Activated T-cell treated with anti-CD3 and anti-CD28 coated beads, Interleukin-2, amount 50 U/mL, for 72 hours (primary cell): Measurements from ENCODE around the gene FBLN2. TPM values are rescaled to one million over a fixed set of nuclear protein-coding genes. Genes with fewer than 3 reads are reported as not detected.

Source experiments
- ATAC-seq, 2 donors: fragments of 150-1000 bp; cut with Tn5 transposase; replicated peaks in 1 of 2; 2 replicates each; pipeline ENCODE4 v1.10.0; 2021; ENCODE audit warnings: moderate library complexity in 2 of 2, mild to moderate bottlenecking in 1 of 2
- DNase-seq, 2 donors: peaks; one replicate each; pipeline ENCODE4 v3.0.0; 2021 to 2022; ENCODE audit warnings: mixed read lengths in 1 of 2
- H3K27ac Mint-ChIP-seq: one replicate; pipeline ENCODE4 v1.8.0; 2022; ENCODE audit warnings: mild to moderate bottlenecking, moderate library complexity, mixed read lengths
- H3K27me3 Mint-ChIP-seq: one replicate; pipeline ENCODE4 v1.8.0; 2022; ENCODE audit warnings: low read depth, mixed read lengths
- H3K36me3 Mint-ChIP-seq, 2 donors: one replicate each; pipeline ENCODE4 v1.8.0; 2022; ENCODE audit warnings: mixed read lengths in 2 of 2, mild to moderate bottlenecking in 1 of 2; ENCODE audit not compliant: insufficient read depth in 2 of 2
- H3K4me1 Mint-ChIP-seq: one replicate; pipeline ENCODE4 v1.8.0; 2022; ENCODE audit warnings: low read depth, mixed read lengths
- H3K4me3 Mint-ChIP-seq, 2 donors: one replicate each; pipeline ENCODE4 v1.8.0; 2022; ENCODE audit warnings: mild to moderate bottlenecking in 2 of 2, mixed read lengths in 2 of 2, moderate library complexity in 2 of 2
- H3K9me3 Mint-ChIP-seq, 2 donors: one replicate each; pipeline ENCODE4 v1.8.0; 2022; ENCODE audit warnings: mixed read lengths in 2 of 2
- total RNA-seq, 2 donors: library from RNA; stranded (reverse); gene quantifications; one replicate each; pipeline ENCODE4 v1.2.3, GENCODE V29; 2022

FBLN2 gene
- total RNA-seq, 2 donors from 2014 or later: 0.49 to 1.1 TPM

- DNase-seq (no peak), ATAC-seq (no peak)
- Mint-ChIP-seq H3K36me3 (no peaks in the 10 kb centered on the region), H3K27ac (no peak overlapping the region), H3K9me3 (no peaks in the 10 kb centered on the region), H3K27me3 (peaks cover 17% of the 10 kb centered on the region), H3K4me1 (no peaks in the 10 kb centered on the region), H3K4me3 (no peak overlapping the region)
Measured at GRCh38 chr3:13674538-13675185, 125.7 kb downstream of the FBLN2 start.

DNA sequence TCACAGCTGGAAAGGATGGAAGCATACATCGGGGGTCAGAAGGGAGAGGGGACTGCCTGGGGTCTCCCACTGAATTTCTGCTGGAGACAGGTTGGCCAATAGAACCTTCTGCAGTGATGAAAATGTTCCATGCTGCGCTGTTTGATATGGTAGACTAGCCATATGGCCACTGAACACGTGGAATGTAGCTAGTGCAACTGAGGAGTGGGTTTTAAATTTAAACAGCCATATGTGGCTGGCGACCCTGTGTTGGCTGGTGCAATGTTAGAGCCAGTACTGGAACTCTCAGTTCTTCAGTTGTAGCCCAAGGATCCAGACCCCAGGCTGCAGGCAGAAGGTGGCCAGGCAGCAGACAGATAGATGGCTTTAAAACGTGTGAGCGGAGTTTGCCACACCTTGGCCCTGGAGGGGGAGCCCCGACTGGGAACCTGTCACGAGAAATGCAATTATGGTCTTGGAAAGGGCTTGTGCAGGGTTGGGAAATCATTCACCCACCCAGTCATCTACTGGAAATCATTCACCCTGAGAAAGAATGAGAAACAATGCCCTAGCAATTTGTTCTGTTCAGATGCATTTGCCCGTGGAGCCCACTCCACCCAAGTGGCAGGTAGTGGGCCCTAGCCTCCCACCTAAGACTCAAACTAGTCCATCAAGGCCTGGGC lies 127.6 kb downstream of the FBLN2 start:
- ATAC-seq (no peak), DNase-seq (no peak)
- Mint-ChIP-seq H3K36me3 (no peaks in the 10 kb centered on the region), H3K27me3 (peaks cover 17% of the 10 kb centered on the region), H3K9me3 (no peaks in the 10 kb centered on the region), H3K27ac (no peak overlapping the region), H3K4me3 (no peak overlapping the region), H3K4me1 (no peaks in the 10 kb centered on the region)

DNA sequence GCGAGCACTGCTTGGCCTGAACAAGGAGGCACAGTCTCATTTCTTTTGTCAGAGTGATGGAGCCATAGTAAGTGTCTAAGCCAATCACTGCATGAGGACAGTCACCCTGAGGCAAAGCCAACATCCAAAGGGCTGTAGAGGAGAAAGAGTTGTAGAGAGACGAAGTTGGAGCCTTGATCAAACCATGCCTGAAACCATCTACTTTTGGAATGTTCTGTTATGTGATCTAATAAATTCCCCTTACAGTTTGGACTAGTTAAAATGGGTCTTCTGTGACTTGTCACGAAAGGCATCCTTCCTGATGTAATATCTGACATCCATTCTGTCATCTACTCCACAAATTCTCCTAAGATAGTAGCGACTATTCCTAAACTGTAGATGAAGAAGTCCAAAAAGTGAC lies 128.3 kb downstream of the FBLN2 start:
- DNase-seq: no peak
- Mint-ChIP-seq H3K4me3 (no peak overlapping the region), H3K27ac (no peak overlapping the region), H3K36me3 (no peaks in the 10 kb centered on the region), H3K4me1 (no peaks in the 10 kb centered on the region), H3K9me3 (no peaks in the 10 kb centered on the region), H3K27me3 (peaks cover 17% of the 10 kb centered on the region)
- no peak for ATAC-seq

DNA sequence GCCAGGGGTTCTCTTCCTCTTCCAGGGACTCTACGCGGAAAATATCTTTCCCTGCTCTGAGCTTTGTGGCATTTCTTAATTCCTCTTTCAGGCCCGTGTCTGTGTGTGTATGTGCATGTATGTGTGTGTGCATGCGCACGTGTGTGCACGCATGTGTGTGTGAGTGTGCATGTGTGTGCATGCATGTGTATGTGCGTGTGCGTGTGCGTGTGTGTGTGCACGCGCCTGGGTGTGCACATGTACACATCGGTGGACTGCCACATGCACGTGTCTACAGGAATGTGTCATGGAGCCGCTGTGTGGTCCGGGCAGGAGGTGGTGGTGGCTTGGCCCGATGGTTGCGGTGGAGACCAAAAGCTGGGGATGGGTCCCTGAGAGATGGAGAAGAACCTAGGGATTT lies 133.0 kb downstream of the FBLN2 start:
- Mint-ChIP-seq H3K4me3 (no peak overlapping the region), H3K27ac (no peak overlapping the region), H3K9me3 (peaks cover 0 to 4% of the 10 kb centered on the region in 2 donors), H3K27me3 (peaks cover 7% of the 10 kb centered on the region), H3K36me3 (no peaks in the 10 kb centered on the region), H3K4me1 (no peaks in the 10 kb centered on the region)
- no peak for ATAC-seq
- no peak for DNase-seq

GRCh38 chr3:13682331-13683013 lies 133.5 kb downstream of the FBLN2 start:
- H3K4me1 Mint-ChIP-seq: no peaks in the 10 kb centered on the region
- peaks cover 3% of the 10 kb centered on the region for H3K27me3 Mint-ChIP-seq
- DNase-seq (no peak), ATAC-seq (no peak)
- no peak overlapping the region for H3K27ac Mint-ChIP-seq
- H3K36me3 Mint-ChIP-seq: no peaks in the 10 kb centered on the region
- no peak overlapping the region for H3K4me3 Mint-ChIP-seq
- peaks cover 0 to 4% of the 10 kb centered on the region in 2 donors for H3K9me3 Mint-ChIP-seq

DNA sequence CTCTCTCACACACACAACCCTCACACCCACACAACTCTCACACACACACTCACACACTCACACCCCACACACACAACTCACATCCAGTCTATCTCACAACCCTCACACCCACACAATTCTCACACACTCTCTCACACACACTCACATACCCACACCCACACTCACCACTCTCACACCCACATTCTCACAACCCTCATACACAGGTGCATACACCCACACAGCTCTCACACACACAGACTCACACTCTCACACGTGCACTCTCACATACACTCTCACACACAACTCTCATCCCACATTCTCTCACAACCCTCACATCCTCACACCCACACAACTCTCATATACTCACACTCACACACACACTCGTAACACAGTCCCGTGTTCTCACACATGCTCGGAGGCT lies 134.4 kb downstream of the FBLN2 start:
- DNase-seq: no peak
- Mint-ChIP-seq H3K9me3 (peaks cover 0 to 4% of the 10 kb centered on the region in 2 donors), H3K27ac (no peak overlapping the region), H3K4me3 (no peak overlapping the region), H3K27me3 (no peaks in the 10 kb centered on the region), H3K4me1 (no peaks in the 10 kb centered on the region), H3K36me3 (no peaks in the 10 kb centered on the region)
- no peak for ATAC-seq

- Mint-ChIP-seq H3K4me1 (no peaks in the 10 kb centered on the region), H3K27me3 (no peaks in the 10 kb centered on the region), H3K36me3 (no peaks in the 10 kb centered on the region), H3K9me3 (peaks cover 0 to 4% of the 10 kb centered on the region in 2 donors), H3K27ac (no peak overlapping the region), H3K4me3 (no peak overlapping the region)
- DNase-seq: no peak
- ATAC-seq: no peak
Measured at GRCh38 chr3:13683772-13684171, 134.8 kb downstream of the FBLN2 start.

DNA sequence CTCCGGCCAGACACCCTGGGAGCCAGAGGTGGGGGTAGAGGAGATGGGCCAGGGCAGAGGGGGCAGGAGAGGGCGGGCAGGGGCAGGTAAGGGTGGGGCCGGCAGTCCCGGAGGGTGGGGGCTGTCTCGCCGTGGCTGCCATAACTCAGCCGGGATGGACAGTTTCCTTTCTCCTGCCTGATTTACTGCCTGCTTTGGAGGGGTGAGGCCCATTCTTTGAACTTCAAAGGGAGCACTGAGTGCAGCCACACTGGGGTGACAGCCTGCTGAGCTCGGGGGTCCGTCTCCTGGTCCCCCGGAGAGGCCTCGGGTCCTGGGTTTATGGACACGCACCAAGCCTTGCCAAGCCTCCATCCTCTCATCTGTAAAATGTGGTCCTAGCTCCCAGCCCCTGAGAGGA lies 135.4 kb downstream of the FBLN2 start:
- no peak overlapping the region for H3K27ac Mint-ChIP-seq
- H3K36me3 Mint-ChIP-seq: no peaks in the 10 kb centered on the region
- DNase-seq (no peak), ATAC-seq (no peak)
- H3K4me1 Mint-ChIP-seq: no peaks in the 10 kb centered on the region
- no peaks in the 10 kb centered on the region for H3K27me3 Mint-ChIP-seq
- H3K9me3 Mint-ChIP-seq: peaks cover 0 to 4% of the 10 kb centered on the region in 2 donors
- H3K4me3 Mint-ChIP-seq: no peak overlapping the region

- H3K27ac Mint-ChIP-seq: no peak overlapping the region
- no peak overlapping the region for H3K4me3 Mint-ChIP-seq
- peaks cover 0 to 4% of the 10 kb centered on the region in 2 donors for H3K9me3 Mint-ChIP-seq
- no peaks in the 10 kb centered on the region for H3K27me3 Mint-ChIP-seq
- H3K4me1 Mint-ChIP-seq: no peaks in the 10 kb centered on the region
- DNase-seq (no peak), ATAC-seq (no peak)
- H3K36me3 Mint-ChIP-seq: no peaks in the 10 kb centered on the region
Measured at GRCh38 chr3:13684854-13685253, 135.9 kb downstream of the FBLN2 start.

DNA sequence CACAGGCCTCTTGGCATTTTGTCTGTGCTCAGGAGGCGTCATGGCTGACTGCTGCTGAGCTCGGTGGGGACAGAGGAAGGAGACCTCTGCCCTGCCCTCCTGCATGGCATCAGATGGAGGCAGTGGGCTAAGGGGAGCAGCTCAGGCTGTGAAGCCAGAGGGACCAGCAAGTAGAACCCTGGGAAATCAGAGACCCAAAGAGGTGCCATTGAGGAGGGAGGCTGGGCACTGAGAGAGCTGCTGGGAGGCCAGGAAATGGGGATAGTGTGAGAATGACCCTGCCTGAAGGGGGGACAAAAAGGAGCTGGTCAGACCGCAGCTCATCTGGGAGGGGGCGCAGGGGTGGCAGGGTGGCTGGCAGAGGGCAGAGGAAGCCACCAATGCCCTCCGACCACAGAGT lies 136.8 kb downstream of the FBLN2 start:
- H3K36me3 Mint-ChIP-seq: no peaks in the 10 kb centered on the region
- ATAC-seq: no peak
- no peaks in the 10 kb centered on the region for H3K27me3 Mint-ChIP-seq

DNA sequence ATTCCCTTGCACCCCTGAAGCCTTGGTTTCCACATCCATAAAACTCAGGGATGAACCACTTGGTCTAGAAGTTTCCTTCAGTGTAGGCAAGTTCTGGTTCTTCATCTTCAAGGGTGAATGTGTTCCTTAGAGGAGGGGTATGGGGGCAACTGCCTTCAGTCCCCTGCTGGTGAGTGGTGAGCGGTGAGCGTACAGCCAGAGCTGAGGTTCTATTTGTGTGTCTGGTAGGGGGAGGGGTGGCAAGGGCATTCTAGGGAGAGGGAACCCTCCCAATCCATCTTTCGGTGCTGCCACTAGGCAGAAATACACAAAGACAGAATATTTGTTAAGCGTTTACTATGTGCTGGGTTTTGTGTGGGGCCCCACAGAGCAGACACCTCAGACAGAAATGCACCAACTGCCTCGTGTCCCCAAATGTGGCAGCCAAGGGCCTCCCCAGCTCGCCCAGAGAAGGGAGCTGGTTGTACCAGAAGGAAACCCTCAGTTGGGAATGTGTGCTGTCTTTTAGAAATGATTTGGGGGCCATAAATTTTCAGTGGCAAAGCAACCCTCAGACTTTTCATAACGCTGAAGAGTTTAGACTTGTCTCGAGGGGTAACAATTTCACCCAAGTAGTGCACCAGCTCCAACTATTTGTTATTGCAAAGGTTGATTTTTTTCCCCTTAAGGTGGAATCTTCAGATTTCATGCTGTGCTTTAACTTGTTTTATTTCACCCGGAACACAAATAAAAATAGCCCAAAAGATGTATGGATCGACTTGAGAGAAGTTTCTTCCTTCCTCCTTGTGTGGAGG lies 137.6 kb downstream of the FBLN2 start:
- no peaks in the 10 kb centered on the region for H3K4me1 Mint-ChIP-seq
- ATAC-seq (no peak), DNase-seq (no peak)
- no peak overlapping the region for H3K27ac Mint-ChIP-seq
- no peaks in the 10 kb centered on the region for H3K36me3 Mint-ChIP-seq
- H3K4me3 Mint-ChIP-seq: no peak overlapping the region
- H3K27me3 Mint-ChIP-seq: no peaks in the 10 kb centered on the region
- H3K9me3 Mint-ChIP-seq: peaks cover 0 to 4% of the 10 kb centered on the region in 2 donors

More for the DNA sequence above, 136.8 kb downstream of the FBLN2 start:
- H3K9me3 Mint-ChIP-seq: peaks cover 0 to 4% of the 10 kb centered on the region in 2 donors
- no peaks in the 10 kb centered on the region for H3K4me1 Mint-ChIP-seq
- DNase-seq: no peak
- no peak overlapping the region for H3K4me3 Mint-ChIP-seq
- no peak overlapping the region for H3K27ac Mint-ChIP-seq

DNA sequence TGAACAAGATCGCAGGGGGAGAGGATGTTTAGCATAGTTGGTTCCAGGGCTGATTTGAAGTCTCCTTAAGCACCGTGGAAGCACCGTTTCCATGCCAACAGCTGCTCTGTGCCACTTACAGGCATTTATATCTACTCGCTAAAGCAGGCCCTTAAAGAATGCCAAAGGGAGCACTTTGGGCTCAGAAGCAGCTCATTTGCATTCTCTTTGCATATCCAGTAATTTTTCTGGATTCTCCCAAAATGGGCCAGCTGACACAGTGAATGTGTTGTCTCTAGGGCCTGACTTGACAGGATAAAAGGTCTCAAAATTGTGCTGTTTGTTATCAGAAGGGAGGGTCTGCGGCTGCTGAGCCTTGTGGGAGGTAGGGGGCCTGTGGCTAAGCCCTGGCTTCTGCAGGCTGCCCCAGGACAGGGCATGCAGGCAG lies 138.6 kb downstream of the FBLN2 start:
- H3K4me1 Mint-ChIP-seq: no peaks in the 10 kb centered on the region
- DNase-seq: no peak
- H3K4me3 Mint-ChIP-seq: no peak overlapping the region
- no peak for ATAC-seq
- no peak overlapping the region for H3K27ac Mint-ChIP-seq
- peaks cover 1 to 6% of the 10 kb centered on the region in 2 donors for H3K9me3 Mint-ChIP-seq
- no peaks in the 10 kb centered on the region for H3K36me3 Mint-ChIP-seq
- H3K27me3 Mint-ChIP-seq: peaks cover 5% of the 10 kb centered on the region
